H9 (cell line): Measurements from ENCODE around the gene DDX19B. TPM values are rescaled to one million over a fixed set of nuclear protein-coding genes. Genes with fewer than 3 reads are reported as not detected.

Experiments
- DNase-seq: peaks from one replicate; pipeline ENCODE4 v3.0.0-alpha.2; 2017
- H2AFZ ChIP-seq: one replicate; pipeline ENCODE4 v1.6.1; 2013; ENCODE audit warnings: mild to moderate bottlenecking, low read length, control low read depth, moderate library complexity
- H2AK5ac ChIP-seq: 2 replicates; pipeline ENCODE4 v1.6.1; 2013; ENCODE audit warnings: low read length, control low read depth, mixed read lengths; ENCODE audit not compliant: insufficient read length
- H2BK120ac ChIP-seq: one replicate; pipeline ENCODE4 v1.6.1; 2013; ENCODE audit warnings: low read depth, mild to moderate bottlenecking, low read length, control low read depth, inconsistent platforms; ENCODE audit not compliant: poor library complexity, severe bottlenecking
- H2BK12ac ChIP-seq: 2 replicates; pipeline ENCODE4 v1.6.1; 2013; ENCODE audit warnings: low read length, control low read depth, mixed read lengths, low read depth; ENCODE audit not compliant: insufficient read length
- H2BK15ac ChIP-seq: 2 replicates; pipeline ENCODE4 v1.6.1; 2013; ENCODE audit warnings: low read depth, low read length, control low read depth
- H2BK20ac ChIP-seq: one replicate; pipeline ENCODE4 v1.6.1; 2013; ENCODE audit warnings: low read depth, mild to moderate bottlenecking, low read length, control low read depth, inconsistent platforms; ENCODE audit not compliant: poor library complexity, severe bottlenecking
- H2BK5ac ChIP-seq: 2 replicates; pipeline ENCODE4 v1.6.1; 2013; ENCODE audit warnings: low read length, control low read depth, mixed read lengths; ENCODE audit not compliant: insufficient read length
- H3K14ac ChIP-seq: 2 replicates; pipeline ENCODE4 v1.6.1; 2013; ENCODE audit warnings: low read length, control low read depth; ENCODE audit not compliant: insufficient read depth
- H3K18ac ChIP-seq: 2 replicates; pipeline ENCODE4 v1.6.1; 2013; ENCODE audit warnings: low read depth, mild to moderate bottlenecking, mixed read lengths, low read length, control low read depth; ENCODE audit not compliant: insufficient read length
- H3K23ac ChIP-seq: 2 replicates; pipeline ENCODE4 v1.6.1; 2013; ENCODE audit warnings: low read length, control low read depth, mixed read lengths, low read depth; ENCODE audit not compliant: insufficient read length
- H3K23me2 ChIP-seq: 2 replicates; pipeline ENCODE4 v1.6.1; 2013; ENCODE audit warnings: low read depth, mild to moderate bottlenecking, mixed read lengths, low read length, control low read depth; ENCODE audit not compliant: insufficient read length, poor library complexity, severe bottlenecking
- H3K27ac ChIP-seq: 2 replicates; pipeline ENCODE4 v1.5.1; 2013; ENCODE audit warnings: low read length, control low read depth, mixed read lengths, low read depth; ENCODE audit not compliant: insufficient read length
- H3K27me3 ChIP-seq: 2 replicates; pipeline ENCODE4 v1.6.1; 2013; ENCODE audit warnings: low read length, control low read depth, inconsistent platforms; ENCODE audit not compliant: insufficient read depth
- H3K4ac ChIP-seq: 2 replicates; pipeline ENCODE4 v1.6.1; 2013; ENCODE audit warnings: low read depth, mild to moderate bottlenecking, control low read depth, inconsistent platforms, low read length, moderate library complexity
- H3K4me1 ChIP-seq: 2 replicates; pipeline ENCODE4 v1.6.1; 2013; ENCODE audit warnings: low read length, control low read depth, inconsistent platforms; ENCODE audit not compliant: insufficient read depth
- H3K4me2 ChIP-seq: 2 replicates; pipeline ENCODE4 v1.6.1; 2013; ENCODE audit warnings: low read length, control low read depth, mixed read lengths; ENCODE audit not compliant: insufficient read length, insufficient read depth
- H3K56ac ChIP-seq: 2 replicates; pipeline ENCODE4 v1.6.1; 2013; ENCODE audit warnings: low read depth, mild to moderate bottlenecking, mixed read lengths, low read length, control low read depth; ENCODE audit not compliant: insufficient read length
- H3K79me1 ChIP-seq: 2 replicates; pipeline ENCODE4 v1.6.1; 2013; ENCODE audit warnings: low read depth, mild to moderate bottlenecking, moderate library complexity, low read length, control low read depth, inconsistent platforms; ENCODE audit not compliant: insufficient read depth, poor library complexity, severe bottlenecking
- H3K79me2 ChIP-seq: 2 replicates; pipeline ENCODE4 v1.6.1; 2013; ENCODE audit warnings: low read length, control low read depth, inconsistent platforms; ENCODE audit not compliant: insufficient read depth
- H3K9ac ChIP-seq: 2 replicates; pipeline ENCODE4 v1.6.1; 2013; ENCODE audit warnings: low read length, control low read depth, mixed read lengths; ENCODE audit not compliant: insufficient read length; ENCODE audit errors: extremely low read depth
- H3K9me3 ChIP-seq: one replicate; pipeline ENCODE4 v1.6.1; 2013; ENCODE audit warnings: low read depth, low read length, inconsistent platforms; ENCODE audit not compliant: control insufficient read depth
- H3T11ph ChIP-seq: one replicate; pipeline ENCODE4 v1.6.1; 2013; ENCODE audit warnings: mild to moderate bottlenecking, low read length, control low read depth, inconsistent platforms
- H4K20me1 ChIP-seq: one replicate; pipeline ENCODE4 v1.6.1; 2013; ENCODE audit not compliant: control insufficient read depth, insufficient read length, insufficient read depth
- H4K5ac ChIP-seq: 2 replicates; pipeline ENCODE4 v1.6.1; 2013; ENCODE audit warnings: low read depth, mild to moderate bottlenecking, mixed read lengths, low read length, control low read depth; ENCODE audit not compliant: insufficient read length
- H4K8ac ChIP-seq: replicated peaks from 2 replicates; pipeline ENCODE4 v1.6.1; 2013; ENCODE audit warnings: low read length, control low read depth, mixed read lengths, low read depth; ENCODE audit not compliant: insufficient read length
- H4K91ac ChIP-seq: 2 replicates; pipeline ENCODE4 v1.6.1; 2013; ENCODE audit warnings: low read depth, mild to moderate bottlenecking, moderate library complexity, mixed read lengths, low read length, control low read depth; ENCODE audit not compliant: insufficient read length
- H3K27ac Mint-ChIP-seq, 3 experiments: 2 replicates in 2 of 3; 3 replicates in 1 of 3; pipeline ENCODE4 v1.8.0; 2020 to 2021; ENCODE audit warnings: mixed read lengths in 3 of 3, mild to moderate bottlenecking in 1 of 3, moderate library complexity in 1 of 3
- H3K27me3 Mint-ChIP-seq: 2 replicates; pipeline ENCODE4 v1.8.0; 2021; ENCODE audit warnings: low read depth, mild to moderate bottlenecking, moderate library complexity, mixed read lengths
- H3K36me3 Mint-ChIP-seq, 3 experiments: 2 replicates in 2 of 3; 3 replicates in 1 of 3; pipeline ENCODE4 v1.8.0; 2020 to 2021; ENCODE audit warnings: low read depth in 3 of 3, mixed read lengths in 3 of 3; ENCODE audit not compliant: insufficient read depth in 1 of 3
- H3K4me1 Mint-ChIP-seq, 2 experiments: 2 replicates each; pipeline ENCODE4 v1.8.0; 2020; ENCODE audit warnings: mixed read lengths in 2 of 2
- H3K4me3 Mint-ChIP-seq, 2 experiments: 2 replicates in 1 of 2; 3 replicates in 1 of 2; pipeline ENCODE4 v1.8.0; 2020 to 2021; ENCODE audit warnings: mild to moderate bottlenecking in 2 of 2, mixed read lengths in 2 of 2, moderate library complexity in 1 of 2
- H3K9me3 Mint-ChIP-seq, 2 experiments: 2 replicates in 1 of 2; 3 replicates in 1 of 2; pipeline ENCODE4 v1.8.0; 2020; ENCODE audit warnings: mild to moderate bottlenecking in 2 of 2, mixed read lengths in 2 of 2, moderate library complexity in 1 of 2
- WGBS: extraction: QIAGEN DNeasy Blood & Tissue Kit; methylation state at CpG from one replicate; pipeline ENCODE4 v1.1.7; 2013; ENCODE audit warnings: missing lambda C conversion rate, low lambda C conversion rate, mixed read lengths; ENCODE audit not compliant: insufficient read length; ENCODE audit errors: extremely low coverage; 5-methylcytosine and 5-hydroxymethylcytosine counted together
- total RNA-seq: library from RNA; stranded (reverse); gene quantifications from 2 replicates; pipeline ENCODE4 v1.2.1, GENCODE V29; 2021
- TF ChIP-seq, protein P1 (sequence below): fragments of 200-600 bp; sonication (generic); conservative IDR thresholded peaks from 3 replicates; pipeline ENCODE4 v1.8.0; 2021; ENCODE audit warnings: antibody characterized with exemption, mild to moderate bottlenecking

The DDX19B gene
- total RNA-seq, 1 experiment from 2014 or later = 47.3 TPM

GRCh38 chr16:70250748-70251628 lies 48.0 kb upstream of the DDX19B start:
- Histone ChIP-seq H3T11ph (no peak overlapping the region), H3K23ac (no peak overlapping the region), H3K79me2 (peaks cover 2% of the 10 kb centered on the region; the same call in 1 of the 2 replicates), H2BK12ac (no peak overlapping the region), H3K4me1 (no peaks in the 10 kb centered on the region), H4K91ac (no peak overlapping the region), H2BK120ac (no peak overlapping the region), H3K23me2 (no peaks in the 10 kb centered on the region), H3K56ac (no peak overlapping the region), H3K4me2 (peak overlapping the region; percentile 55), H2AFZ (no peak overlapping the region), H2AK5ac (no peak overlapping the region), H3K9me3 (no peaks in the 10 kb centered on the region), H3K14ac (peak overlapping the region; percentile 74; the same call in 1 of the 2 replicates), H3K27ac (no peak overlapping the region), H3K18ac (no peak overlapping the region), H4K8ac (no peak overlapping the region), H3K27me3 (no peaks in the 10 kb centered on the region), H3K9ac (peak overlapping the region; percentile 44), H4K5ac (no peak overlapping the region), H3K79me1 (no peaks in the 10 kb centered on the region), H3K4ac (no peak overlapping the region), H2BK5ac (no peak overlapping the region), H2BK20ac (no peak overlapping the region), H2BK15ac (no peak overlapping the region), H4K20me1 (no peaks in the 10 kb centered on the region)
- H3K27ac Mint-ChIP-seq = peak overlapping the region in 2 of 3 experiments; percentile 44 to 94; a peak in 3 of 7 replicates
- peak overlapping the region; percentile 80 to 89 for H3K4me3 Mint-ChIP-seq
- peak; percentile 51 for DNase-seq
- peaks cover 30 to 56% (median 42%) of the 10 kb centered on the region in 3 experiments for H3K36me3 Mint-ChIP-seq
- H3K4me1 Mint-ChIP-seq = peaks cover 7 to 11% of the 10 kb centered on the region in 2 experiments
- TF ChIP-seq, protein P1, sequence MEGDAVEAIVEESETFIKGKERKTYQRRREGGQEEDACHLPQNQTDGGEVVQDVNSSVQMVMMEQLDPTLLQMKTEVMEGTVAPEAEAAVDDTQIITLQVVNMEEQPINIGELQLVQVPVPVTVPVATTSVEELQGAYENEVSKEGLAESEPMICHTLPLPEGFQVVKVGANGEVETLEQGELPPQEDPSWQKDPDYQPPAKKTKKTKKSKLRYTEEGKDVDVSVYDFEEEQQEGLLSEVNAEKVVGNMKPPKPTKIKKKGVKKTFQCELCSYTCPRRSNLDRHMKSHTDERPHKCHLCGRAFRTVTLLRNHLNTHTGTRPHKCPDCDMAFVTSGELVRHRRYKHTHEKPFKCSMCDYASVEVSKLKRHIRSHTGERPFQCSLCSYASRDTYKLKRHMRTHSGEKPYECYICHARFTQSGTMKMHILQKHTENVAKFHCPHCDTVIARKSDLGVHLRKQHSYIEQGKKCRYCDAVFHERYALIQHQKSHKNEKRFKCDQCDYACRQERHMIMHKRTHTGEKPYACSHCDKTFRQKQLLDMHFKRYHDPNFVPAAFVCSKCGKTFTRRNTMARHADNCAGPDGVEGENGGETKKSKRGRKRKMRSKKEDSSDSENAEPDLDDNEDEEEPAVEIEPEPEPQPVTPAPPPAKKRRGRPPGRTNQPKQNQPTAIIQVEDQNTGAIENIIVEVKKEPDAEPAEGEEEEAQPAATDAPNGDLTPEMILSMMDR = no peak; the same call in 2 of the 3 replicates
- WGBS = no CpG with 5 or more reads among the region's 92 CpGs
- no peaks in the 10 kb centered on the region for H3K9me3 Mint-ChIP-seq
- peaks cover 1% of the 10 kb centered on the region; the same call in 1 of the 2 replicates for H3K27me3 Mint-ChIP-seq
